ENCODE measurements around the gene TSPAN7.

The TSPAN7 gene

DNA sequence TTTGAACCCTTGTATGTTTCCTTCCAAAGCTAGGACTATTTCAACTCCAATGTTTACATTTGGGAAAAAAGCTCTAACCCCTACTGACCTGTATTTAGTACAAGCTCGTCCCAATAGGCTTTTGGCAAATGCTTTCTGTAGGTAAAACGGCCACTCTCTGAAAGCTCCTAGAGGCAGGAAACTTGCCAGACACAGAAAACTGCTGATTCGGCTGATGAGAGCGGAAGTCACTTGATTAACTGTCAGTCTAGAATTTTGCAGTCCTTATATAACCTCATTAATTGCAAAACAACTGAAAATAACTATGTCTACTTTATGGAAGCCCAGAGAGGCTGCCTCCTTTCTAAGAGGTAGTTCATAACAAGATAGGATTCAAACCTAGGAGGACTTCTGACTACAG is 108.1 kb downstream of the TSPAN7 start:
- no peak overlapping the region for H3K4me3 ChIP-seq (replicated peaks; ENCODE audit: insufficient read depth, low read length)
- TF ChIP-seq GABPA (IDR thresholded peaks at IDR 0.05; ENCODE audit: low read depth) = no peak
- TF ChIP-seq SPI1 (IDR thresholded peaks at IDR 0.05; ENCODE audit: borderline replicate concordance, low read depth) = no peak
- no peak for TF ChIP-seq POLR2AphosphoS5 (IDR thresholded peaks at IDR 0.05; ENCODE audit: low read depth)
- TF ChIP-seq, protein P1, sequence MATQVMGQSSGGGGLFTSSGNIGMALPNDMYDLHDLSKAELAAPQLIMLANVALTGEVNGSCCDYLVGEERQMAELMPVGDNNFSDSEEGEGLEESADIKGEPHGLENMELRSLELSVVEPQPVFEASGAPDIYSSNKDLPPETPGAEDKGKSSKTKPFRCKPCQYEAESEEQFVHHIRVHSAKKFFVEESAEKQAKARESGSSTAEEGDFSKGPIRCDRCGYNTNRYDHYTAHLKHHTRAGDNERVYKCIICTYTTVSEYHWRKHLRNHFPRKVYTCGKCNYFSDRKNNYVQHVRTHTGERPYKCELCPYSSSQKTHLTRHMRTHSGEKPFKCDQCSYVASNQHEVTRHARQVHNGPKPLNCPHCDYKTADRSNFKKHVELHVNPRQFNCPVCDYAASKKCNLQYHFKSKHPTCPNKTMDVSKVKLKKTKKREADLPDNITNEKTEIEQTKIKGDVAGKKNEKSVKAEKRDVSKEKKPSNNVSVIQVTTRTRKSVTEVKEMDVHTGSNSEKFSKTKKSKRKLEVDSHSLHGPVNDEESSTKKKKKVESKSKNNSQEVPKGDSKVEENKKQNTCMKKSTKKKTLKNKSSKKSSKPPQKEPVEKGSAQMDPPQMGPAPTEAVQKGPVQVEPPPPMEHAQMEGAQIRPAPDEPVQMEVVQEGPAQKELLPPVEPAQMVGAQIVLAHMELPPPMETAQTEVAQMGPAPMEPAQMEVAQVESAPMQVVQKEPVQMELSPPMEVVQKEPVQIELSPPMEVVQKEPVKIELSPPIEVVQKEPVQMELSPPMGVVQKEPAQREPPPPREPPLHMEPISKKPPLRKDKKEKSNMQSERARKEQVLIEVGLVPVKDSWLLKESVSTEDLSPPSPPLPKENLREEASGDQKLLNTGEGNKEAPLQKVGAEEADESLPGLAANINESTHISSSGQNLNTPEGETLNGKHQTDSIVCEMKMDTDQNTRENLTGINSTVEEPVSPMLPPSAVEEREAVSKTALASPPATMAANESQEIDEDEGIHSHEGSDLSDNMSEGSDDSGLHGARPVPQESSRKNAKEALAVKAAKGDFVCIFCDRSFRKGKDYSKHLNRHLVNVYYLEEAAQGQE (IDR thresholded peaks at IDR 0.05; ENCODE audit: insufficient replicate concordance, low read depth) = no peak
- TF ChIP-seq, protein P2, sequence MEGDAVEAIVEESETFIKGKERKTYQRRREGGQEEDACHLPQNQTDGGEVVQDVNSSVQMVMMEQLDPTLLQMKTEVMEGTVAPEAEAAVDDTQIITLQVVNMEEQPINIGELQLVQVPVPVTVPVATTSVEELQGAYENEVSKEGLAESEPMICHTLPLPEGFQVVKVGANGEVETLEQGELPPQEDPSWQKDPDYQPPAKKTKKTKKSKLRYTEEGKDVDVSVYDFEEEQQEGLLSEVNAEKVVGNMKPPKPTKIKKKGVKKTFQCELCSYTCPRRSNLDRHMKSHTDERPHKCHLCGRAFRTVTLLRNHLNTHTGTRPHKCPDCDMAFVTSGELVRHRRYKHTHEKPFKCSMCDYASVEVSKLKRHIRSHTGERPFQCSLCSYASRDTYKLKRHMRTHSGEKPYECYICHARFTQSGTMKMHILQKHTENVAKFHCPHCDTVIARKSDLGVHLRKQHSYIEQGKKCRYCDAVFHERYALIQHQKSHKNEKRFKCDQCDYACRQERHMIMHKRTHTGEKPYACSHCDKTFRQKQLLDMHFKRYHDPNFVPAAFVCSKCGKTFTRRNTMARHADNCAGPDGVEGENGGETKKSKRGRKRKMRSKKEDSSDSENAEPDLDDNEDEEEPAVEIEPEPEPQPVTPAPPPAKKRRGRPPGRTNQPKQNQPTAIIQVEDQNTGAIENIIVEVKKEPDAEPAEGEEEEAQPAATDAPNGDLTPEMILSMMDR (IDR thresholded peaks at IDR 0.05; ENCODE audit: insufficient read depth, low read length) = no peak
- no peak overlapping the region for H3K27ac ChIP-seq (replicated peaks)
- H3K27me3 ChIP-seq (ENCODE audit: insufficient read depth, poor library complexity, severe bottlenecking) = no peaks in the 10 kb centered on the region
- no peak for DNase-seq (ENCODE audit: low read depth in 1 of 2, low spot score in 1 of 2)

DNA sequence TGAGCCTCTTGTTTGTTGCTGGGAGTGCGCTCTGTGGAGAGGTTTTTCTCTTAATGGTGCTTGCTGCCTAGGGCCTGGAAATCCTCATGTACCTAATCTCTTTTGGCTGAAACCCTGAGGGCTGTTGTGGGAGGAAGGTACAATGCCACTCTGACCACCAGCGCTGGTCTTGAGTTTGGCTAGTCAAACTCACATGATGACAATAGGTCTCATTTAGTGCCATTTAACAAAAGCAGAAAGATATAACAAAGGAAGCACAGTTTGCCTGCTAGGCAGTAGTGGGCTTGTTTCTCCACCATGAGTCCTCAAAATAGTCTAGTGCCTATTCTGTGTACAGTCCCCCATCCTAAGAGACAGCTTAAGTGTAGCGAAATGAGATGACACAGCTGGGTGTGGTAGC is 111.3 kb downstream of the TSPAN7 start:
- Histone ChIP-seq H3K4me3 (replicated peaks; ENCODE audit: insufficient read depth, low read length) (no peak overlapping the region), H3K27me3 (ENCODE audit: insufficient read depth, poor library complexity, severe bottlenecking) (no peaks in the 10 kb centered on the region), H3K27ac (replicated peaks) (no peak overlapping the region)
- DNase-seq (ENCODE audit: low read depth in 1 of 2, low spot score in 1 of 2) = no peak
- no peak for TF ChIP-seq SPI1 (IDR thresholded peaks at IDR 0.05; ENCODE audit: borderline replicate concordance, low read depth)
- TF ChIP-seq, protein P2 (IDR thresholded peaks at IDR 0.05; ENCODE audit: insufficient read depth, low read length) = no peak
- no peak for TF ChIP-seq POLR2AphosphoS5 (IDR thresholded peaks at IDR 0.05; ENCODE audit: low read depth)

DNA sequence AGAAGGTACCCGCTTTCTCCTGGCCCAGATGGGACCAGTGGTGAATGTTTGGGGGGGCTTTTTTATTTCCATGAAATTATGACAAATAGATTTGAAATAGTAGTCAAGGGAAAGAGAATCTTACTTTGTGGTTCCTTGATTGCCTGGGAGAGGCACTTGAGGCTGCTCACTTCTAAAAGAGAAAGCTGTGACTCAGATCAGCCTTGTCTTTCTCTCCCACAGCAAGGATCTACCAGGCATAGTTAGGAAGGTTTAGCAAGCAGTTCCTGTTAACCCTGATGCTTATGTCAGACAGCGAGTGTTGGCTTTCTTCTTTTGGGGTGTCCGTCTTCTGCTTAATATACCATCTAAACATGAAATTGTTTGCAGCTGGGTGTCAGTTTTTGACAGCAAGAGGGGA is 114.5 kb downstream of the TSPAN7 start:
- H3K4me3 ChIP-seq (replicated peaks; ENCODE audit: insufficient read depth, low read length) = no peak overlapping the region
- TF ChIP-seq SPI1 (IDR thresholded peaks at IDR 0.05; ENCODE audit: borderline replicate concordance, low read depth) (no peak), POLR2AphosphoS5 (IDR thresholded peaks at IDR 0.05; ENCODE audit: low read depth) (no peak), GABPA (IDR thresholded peaks at IDR 0.05; ENCODE audit: low read depth) (no peak)
- TF ChIP-seq, protein P1 (IDR thresholded peaks at IDR 0.05; ENCODE audit: insufficient replicate concordance, low read depth) = no peak
- TF ChIP-seq, protein P2 (IDR thresholded peaks at IDR 0.05; ENCODE audit: insufficient read depth, low read length) = no peak
- H3K27ac ChIP-seq (replicated peaks) = no peak overlapping the region
- DNase-seq (ENCODE audit: low read depth in 1 of 2, low spot score in 1 of 2) = no peak
- no peaks in the 10 kb centered on the region for H3K27me3 ChIP-seq (ENCODE audit: insufficient read depth, poor library complexity, severe bottlenecking)

DNA sequence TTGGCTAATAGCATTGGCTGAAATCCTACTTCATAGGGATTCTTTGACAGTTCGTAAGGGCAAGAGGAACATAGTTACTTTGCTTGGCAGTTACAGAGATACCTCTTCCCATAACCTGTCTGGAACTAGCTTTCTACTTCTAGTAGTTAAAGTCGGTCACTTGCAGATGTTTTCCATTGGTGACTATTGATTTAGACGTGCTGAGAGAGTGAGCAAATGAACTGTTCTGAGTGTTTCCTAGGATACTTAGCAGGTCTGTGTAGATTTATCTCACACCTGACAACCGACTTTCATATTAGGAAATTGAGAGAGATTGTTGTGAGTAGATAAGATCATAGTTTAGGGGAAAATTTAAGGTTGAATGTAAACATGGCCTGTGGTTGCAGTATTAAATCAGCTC is 116.8 kb downstream of the TSPAN7 start:
- TF ChIP-seq, protein P2 (IDR thresholded peaks at IDR 0.05; ENCODE audit: insufficient read depth, low read length) = no peak
- TF ChIP-seq POLR2AphosphoS5 (IDR thresholded peaks at IDR 0.05; ENCODE audit: low read depth) (no peak), SPI1 (IDR thresholded peaks at IDR 0.05; ENCODE audit: borderline replicate concordance, low read depth) (no peak), GABPA (IDR thresholded peaks at IDR 0.05; ENCODE audit: low read depth) (no peak)
- TF ChIP-seq, protein P1 (IDR thresholded peaks at IDR 0.05; ENCODE audit: insufficient replicate concordance, low read depth) = no peak
- Histone ChIP-seq H3K27me3 (ENCODE audit: insufficient read depth, poor library complexity, severe bottlenecking) (peaks cover 2% of the 10 kb centered on the region), H3K4me3 (replicated peaks; ENCODE audit: insufficient read depth, low read length) (no peak overlapping the region), H3K27ac (replicated peaks) (no peak overlapping the region)
- DNase-seq (ENCODE audit: low read depth in 1 of 2, low spot score in 1 of 2) = no peak
